GM12878 (cell line): ENCODE measurements around the gene PDXDC1. TPM values are rescaled to one million over a fixed set of nuclear protein-coding genes. Genes with fewer than 3 reads are reported as not detected.
"Not testable (repeated sequence)": the region's sequence is repeated elsewhere in the genome, so short reads cannot be mapped to it uniquely, and the experiment has no call there.

ENCODE experiments used
- ATAC-seq: fragments of 200-7000 bp; cut with Tn5 transposase; 3 replicates; pipeline ENCODE4 v1.9.1; 2020; ENCODE audit warnings: mild to moderate bottlenecking, moderate library complexity
- BruUV-seq: library from RNA; stranded (reverse); fragments of 400-500 nt; replicated peaks from 2 replicates; lab custom pipeline; 2021; lab: Mats Ljungman, UMichigan
- CTCF ChIA-PET: fragments of 300-600 bp; sonication (Branson Sonifier 250); formaldehyde crosslinking; extraction: SDS; loops from one replicate; lab custom pipeline; 2021; ENCODE audit warnings: inconsistent platforms; lab: Yijun Ruan, JAX
- POLR2A ChIA-PET: fragments of 350-600 bp; formaldehyde crosslinking; extraction: SDS; loops from one replicate; lab custom pipeline; 2021; ENCODE audit warnings: inconsistent platforms; lab: Charles Lee
- RAD21 ChIA-PET: fragments of 300-600 bp; sonication (Branson Sonifier 250); formaldehyde crosslinking; loops from one replicate; lab custom pipeline; 2023; ENCODE audit warnings: antibody characterized with exemption; ENCODE audit not compliant: unreplicated experiment; lab: Charles Lee
- SMC1A ChIA-PET: fragments of 300-600 bp; sonication (Branson Sonifier 250); formaldehyde crosslinking; loops from one replicate; lab custom pipeline; 2023; ENCODE audit not compliant: unreplicated experiment, uncharacterized antibody; lab: Charles Lee
- DNase-seq: peaks from one replicate; pipeline ENCODE4 v3.0.0-alpha.2; 2011; ENCODE audit warnings: low read depth, low spot score
- FAIRE-seq: peaks from 3 replicates; lab custom pipeline; 2011; peaks lifted over from hg19 to GRCh38; lab: Jason Lieb, UNC
- H2AFZ ChIP-seq: 2 replicates; pipeline ENCODE4 v1.6.0; 2011; ENCODE audit warnings: low read depth, low read length, control low read depth; ENCODE audit not compliant: control insufficient read depth
- H3K27ac ChIP-seq: 2 replicates; pipeline ENCODE4 v1.5.1; 2011; ENCODE audit warnings: control low read depth; ENCODE audit not compliant: control insufficient read depth, insufficient read depth
- H3K27me3 ChIP-seq, 2 experiments: replicated peaks in 1 of 2; 2 replicates each; pipeline versions ENCODE4 v1.6.0 to v1.6.1; 2011; ENCODE audit warnings: low read length in 1 of 2; ENCODE audit not compliant: control insufficient read depth in 2 of 2, insufficient read depth in 2 of 2
- H3K36me3 ChIP-seq, 2 experiments: 2 replicates each; pipeline ENCODE4 v1.5.1; 2011; ENCODE audit warnings: low read length in 1 of 2; ENCODE audit not compliant: control insufficient read depth in 2 of 2, insufficient read depth in 2 of 2
- H3K4me1 ChIP-seq: 2 replicates; pipeline ENCODE4 v1.6.1; 2011; ENCODE audit warnings: mild to moderate bottlenecking, low read length, moderate library complexity, mixed read lengths; ENCODE audit not compliant: control insufficient read depth, insufficient read depth
- H3K4me2 ChIP-seq: 2 replicates; pipeline ENCODE4 v1.6.0; 2011; ENCODE audit warnings: control low read depth; ENCODE audit not compliant: control insufficient read depth, insufficient read depth
- H3K4me3 ChIP-seq: fragments of 200-600 bp; sonication (generic); 2 replicates; pipeline ENCODE4 v1.5.1; 2016
- H3K79me2 ChIP-seq: 2 replicates; pipeline ENCODE4 v1.6.0; 2011; ENCODE audit warnings: low read length; ENCODE audit not compliant: control insufficient read depth, insufficient read depth
- H3K9ac ChIP-seq: 2 replicates; pipeline ENCODE4 v1.8.0; 2011; ENCODE audit warnings: low read length, control low read depth, mixed read lengths; ENCODE audit not compliant: control insufficient read depth, insufficient read depth
- H3K9me3 ChIP-seq: replicated peaks from 3 replicates; pipeline ENCODE4 v1.5.1; 2011; ENCODE audit warnings: mild to moderate bottlenecking, low read length; ENCODE audit not compliant: control insufficient read depth, insufficient read depth
- H4K20me1 ChIP-seq: 2 replicates; pipeline ENCODE4 v1.6.0; 2011; ENCODE audit not compliant: control insufficient read depth, insufficient read depth
- WGBS: methylation state at CpG from one replicate; pipeline ENCODE4 v1.1.6; 2016; ENCODE audit warnings: low lambda C conversion rate; ENCODE audit not compliant: insufficient replicate concordance, insufficient coverage; ENCODE audit errors: missing lambda C conversion rate; 5-methylcytosine and 5-hydroxymethylcytosine counted together
- in situ Hi-C: fragments of 300-500 bp; cut with MboI; formaldehyde crosslinking; loops from 9 replicates; pipeline ENCODE4 v1.14.3; 2018; ENCODE audit warnings: mixed read lengths
- intact Hi-C: fragments of 100-400 bp; cut with micrococcal nuclease; formaldehyde crosslinking; loops from one replicate; pipeline ENCODE4 v1.14.2; 2022; ENCODE audit not compliant: unreplicated experiment
- polyA plus RNA-seq, 11 experiments: library from polyadenylated mRNA; depleted of rRNA in 4 of 11; unstranded in 6 of 11; stranded (reverse) in 5 of 11; fragments of >200 nt; fragmentation: Nextera tagmentation in 4 of 11; fragmentation: Illumina TruSeq in 1 of 11; extraction: Ambion mirVana in 4 of 11; extraction: Trizol in 1 of 11; gene quantifications; 1 replicate in 1 of 11; 2 replicates in 10 of 11; pipeline versions ENCODE4 v1.2.1 to v1.2.3, GENCODE V29; 2011 to 2016; ENCODE audit warnings: inconsistent platforms in 2 of 11, missing spikeins in 2 of 11, low read depth in 1 of 11
- total RNA-seq, 4 experiments: library from RNA; depleted of rRNA in 3 of 4; stranded (reverse); fragments of >200 nt in 3 of 4; fragmentation: Illumina TruSeq in 1 of 4; extraction: Trizol in 1 of 4; gene quantifications; 2 replicates each; pipeline versions ENCODE4 v1.2.1 to v1.2.3, GENCODE V29; 2013 to 2021

The PDXDC1 gene
- total and polyA plus RNA-seq, 10 of the 15 experiments (the other 5 are each of a cell fraction or from before 2014, with no cell fraction given): 6.1 to 78.2 (median 53.8) TPM

- WGBS: 81% methylated on average over 9 of the region's 9 CpGs
- intact Hi-C loops: not testable (repeated sequence)
Measured at GRCh38 chr16:15096583-15096972, 121.8 kb downstream of the PDXDC1 start.

GRCh38 chr16:15099366-15099909 lies 124.6 kb downstream of the PDXDC1 start:
- H2AFZ ChIP-seq, SMC1A ChIA-PET, ATAC-seq, H3K9me3 ChIP-seq, H3K9ac ChIP-seq, H3K4me1 ChIP-seq, H3K4me3 ChIP-seq, CTCF ChIA-PET, H3K4me2 ChIP-seq, H3K36me3 ChIP-seq, H3K79me2 ChIP-seq, RAD21 ChIA-PET, intact Hi-C loops, POLR2A ChIA-PET, BruUV-seq, H3K27me3 ChIP-seq, FAIRE-seq, H4K20me1 ChIP-seq, DNase-seq, H3K27ac ChIP-seq: not testable (repeated sequence)
- 85% methylated on average over 2 of the region's 2 CpGs for WGBS
- in situ Hi-C loops: loop anchor here (25.0 kb wide), 1 partner anchor 462 kb away; the partner anchor contains the start of genes BFAR and PARN

More at GRCh38 chr16:15096583-15096972, 121.8 kb downstream of the PDXDC1 start:
- CTCF ChIA-PET, ATAC-seq, BruUV-seq, H3K4me3 ChIP-seq, H3K4me2 ChIP-seq, H4K20me1 ChIP-seq, SMC1A ChIA-PET, RAD21 ChIA-PET, H3K9ac ChIP-seq, H3K9me3 ChIP-seq, POLR2A ChIA-PET, H3K27ac ChIP-seq, DNase-seq, H3K4me1 ChIP-seq, H2AFZ ChIP-seq, H3K27me3 ChIP-seq, H3K36me3 ChIP-seq, FAIRE-seq: not testable (repeated sequence)
- in situ Hi-C loops: loop anchor here (25.0 kb wide), 1 partner anchor 459 kb away; the partner anchor contains the start of genes BFAR and PARN
- peaks cover 19% of the 10 kb centered on the region for H3K79me2 ChIP-seq

GRCh38 chr16:15100372-15100987 lies 125.7 kb downstream of the PDXDC1 start:
- BruUV-seq, H3K9me3 ChIP-seq, POLR2A ChIA-PET, H3K4me2 ChIP-seq, RAD21 ChIA-PET, H3K36me3 ChIP-seq, H3K9ac ChIP-seq, H4K20me1 ChIP-seq, ATAC-seq, SMC1A ChIA-PET, intact Hi-C loops, H3K27me3 ChIP-seq, H3K27ac ChIP-seq, H3K4me3 ChIP-seq, H3K4me1 ChIP-seq, FAIRE-seq, H3K79me2 ChIP-seq, in situ Hi-C loops, H2AFZ ChIP-seq, DNase-seq: not testable (repeated sequence)
- WGBS: 55% methylated on average over 5 of the region's 5 CpGs
- CTCF ChIA-PET: interaction anchor here (1.1 kb wide), 1 partner anchor 136 kb away, joined by 3 read pairs; no protein-coding TSS in a partner anchor
